HFF-Myc (cell line): ENCODE results near the gene ZNF564.

Experiments used
- DNase-seq: peaks from one replicate; pipeline ENCODE4 v3.0.0-alpha.2; 2011; ENCODE audit warnings: low read depth; ENCODE audit errors: extremely low read depth
- H3K4me3 ChIP-seq: replicated peaks from 2 replicates; pipeline ENCODE4 v1.5.1; 2011; ENCODE audit warnings: low read depth, mild to moderate bottlenecking, control low read depth, low read length
- CTCF ChIP-seq: IDR thresholded peaks from 2 replicates; pipeline ENCODE4 v1.5.1; 2012; ENCODE audit warnings: mild to moderate bottlenecking, low read depth, low read length, control low read depth; ENCODE audit errors: missing control alignments

Gene ZNF564

DNA sequence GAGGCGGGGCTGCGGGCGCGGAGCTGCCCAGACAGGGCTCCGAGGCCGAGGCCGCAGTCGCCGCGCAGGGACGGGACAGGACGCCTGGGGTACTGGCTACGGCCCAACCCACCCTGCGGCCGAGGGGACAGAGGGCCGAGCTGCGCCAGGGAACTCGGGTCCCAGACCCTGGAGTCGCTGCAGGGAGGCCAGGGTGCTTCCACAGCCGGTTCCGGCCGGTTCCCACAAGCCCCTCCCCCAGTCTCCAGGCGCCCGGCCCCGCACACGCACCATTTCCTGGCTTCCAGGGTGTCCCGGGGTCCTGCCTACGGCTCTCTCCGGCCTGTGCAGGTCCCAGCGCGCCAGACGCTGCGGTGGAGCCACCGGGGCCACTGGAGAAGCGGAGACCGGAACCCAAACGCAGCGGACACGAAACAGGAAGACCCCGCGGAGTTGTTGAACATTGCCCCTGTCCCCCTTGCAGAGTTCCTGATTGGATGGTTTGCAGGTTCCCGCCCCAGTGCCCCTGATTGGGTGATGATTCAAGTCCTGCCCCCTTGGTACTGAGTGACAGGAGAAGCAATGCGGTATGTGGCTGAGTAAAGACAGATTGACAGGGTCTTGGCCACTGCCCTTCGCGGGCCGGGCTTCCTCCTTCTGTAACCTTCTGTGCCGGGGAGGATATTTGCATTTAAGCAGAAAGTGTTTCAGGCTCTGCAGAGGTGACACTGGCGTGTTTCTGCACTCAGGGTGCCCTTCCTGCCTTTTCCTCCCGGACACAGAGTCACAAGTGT is at the start of gene ZNF564:
ZNF564 (minus strand) TSS at position 423 of the 773 bp plus-strand sequence; CDS start at position 273, 150 bp downstream.
- peak; percentile 99 for DNase-seq
- H3K4me3 ChIP-seq, result peak within 1 kb of the TSS; percentile 78
- no peak for TF ChIP-seq CTCF

- H3K4me3 ChIP-seq, result no peak overlapping the region
- TF ChIP-seq CTCF, result no peak
Observed at GRCh38 chr19:12597594-12597993, 46.3 kb upstream of the ZNF564 start.

DNA sequence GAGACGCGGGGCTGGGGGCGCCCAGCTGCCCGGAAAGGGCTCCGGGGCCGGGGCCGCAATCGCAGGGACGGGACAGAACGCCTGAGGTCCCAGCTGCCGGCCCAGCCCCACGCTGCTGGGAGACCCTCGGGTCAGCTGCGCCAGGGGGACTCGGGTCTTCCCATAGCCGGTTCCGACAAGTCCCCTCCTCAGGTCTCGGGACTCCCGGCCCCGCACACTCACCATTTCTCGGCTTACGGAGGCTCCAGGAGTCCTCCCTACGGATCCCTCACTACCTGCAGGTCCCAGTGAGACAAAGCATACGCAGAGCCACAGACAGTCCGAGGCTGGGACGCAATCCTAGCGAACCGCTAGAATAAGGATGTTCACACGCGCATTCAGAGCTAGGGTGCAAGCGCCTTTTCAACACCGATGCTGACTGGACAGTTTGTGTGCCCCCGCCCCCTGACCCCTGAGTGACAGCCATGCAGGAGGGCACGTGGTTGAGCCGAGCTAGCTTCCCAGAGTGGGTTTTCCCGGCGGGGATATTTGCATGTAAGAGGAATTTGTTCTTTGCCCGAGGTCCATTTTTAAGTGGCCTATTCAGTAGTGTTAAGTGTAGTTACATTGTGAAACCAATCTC is 45.8 kb upstream of the ZNF564 start:
- DNase-seq, result no peak
- TF ChIP-seq CTCF, result no peak
- H3K4me3 ChIP-seq, result no peak overlapping the region

More at GRCh38 chr19:12597594-12597993, 46.3 kb upstream of the ZNF564 start:
- no peak for DNase-seq

GRCh38 chr19:12596485-12596884 is 45.2 kb upstream of the ZNF564 start:
- TF ChIP-seq CTCF, result no peak
- H3K4me3 ChIP-seq, result no peak overlapping the region
- no peak for DNase-seq

DNA sequence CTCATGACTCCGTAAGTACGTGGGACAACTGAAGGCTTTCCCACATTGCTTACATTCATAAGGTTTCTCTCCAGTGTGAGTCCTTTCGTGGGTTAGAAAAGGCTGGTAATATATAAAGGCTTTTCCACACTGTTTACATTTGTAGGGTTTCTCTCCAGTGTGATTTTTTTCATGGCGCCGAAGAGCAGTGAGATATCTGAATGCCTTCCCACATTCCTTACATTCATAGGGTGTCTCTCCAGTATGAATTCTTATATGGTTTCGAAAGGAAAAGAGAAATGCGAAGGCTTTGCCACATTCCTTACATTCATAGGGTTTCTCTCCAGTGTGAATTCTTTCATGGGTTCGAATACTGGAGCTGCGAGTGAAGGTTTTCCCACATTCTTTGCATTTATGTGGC is 29.8 kb upstream of the ZNF564 start:
- H3K4me3 ChIP-seq, result no peak overlapping the region
- DNase-seq, result no peak
- no peak for TF ChIP-seq CTCF

- H3K4me3 ChIP-seq, result no peak overlapping the region
- DNase-seq, result peak; percentile 14
Observed at GRCh38 chr19:12580180-12580694, 29.0 kb upstream of the ZNF564 start.

More at GRCh38 chr19:12580180-12580694, 29.0 kb upstream of the ZNF564 start:
- no peak for TF ChIP-seq CTCF
